HepG2 (cell line): ENCODE data around the gene CARS1. TPM values are rescaled to one million over a fixed set of nuclear protein-coding genes. Genes with fewer than 3 reads are reported as not detected.

Experiments used
- CHD2 ChIP-seq: IDR thresholded peaks from 2 replicates; pipeline ENCODE4 v1.6.1; 2011; ENCODE audit warnings: low read depth, low read length, improper control_type of control experiment
- FOXO1 ChIP-seq: sonication (generic); formaldehyde crosslinking; IDR thresholded peaks from 2 replicates; pipeline ENCODE4 v1.4.0; 2020; ENCODE audit warnings: missing genetic modification reagents
- GATAD2A ChIP-seq: IDR thresholded peaks from 2 replicates; pipeline ENCODE4 v1.6.1; 2016
- HNF4G ChIP-seq, 2 experiments: sonication (generic) in 1 of 2; formaldehyde crosslinking in 1 of 2; IDR thresholded peaks; 2 replicates each; pipeline versions ENCODE4 v1.4.0 to v1.6.1; 2011 to 2020; ENCODE audit warnings: borderline replicate concordance in 2 of 2, low read depth in 2 of 2, mild to moderate bottlenecking in 2 of 2, low read length in 1 of 2, missing genetic modification reagents in 1 of 2, moderate library complexity in 1 of 2
- HNRNPH1 ChIP-seq: fragments of 200-400 bp; formaldehyde crosslinking; optimal IDR thresholded peaks from 2 replicates; pipeline ENCODE3; 2017; ENCODE audit warnings: mild to moderate bottlenecking, low read depth, low read length
- JUND ChIP-seq: sonication (generic); formaldehyde crosslinking; IDR thresholded peaks from 2 replicates; pipeline ENCODE4 v1.8.0; 2022; ENCODE audit warnings: mild to moderate bottlenecking, missing genetic modification reagents
- LCORL ChIP-seq, 2 experiments: fragments of 450-650 bp in 1 of 2; sonication (generic) in 1 of 2; formaldehyde crosslinking in 1 of 2; IDR thresholded peaks; 2 replicates each; pipeline versions ENCODE4 v1.5.0 to v1.6.1; 2017 to 2020; ENCODE audit warnings: antibody characterized with exemption in 1 of 2, missing genetic modification reagents in 1 of 2
- THAP11 ChIP-seq: IDR thresholded peaks from 2 replicates; pipeline ENCODE4 v1.6.1; 2016; ENCODE audit warnings: missing biosample characterization, missing genetic modification reagents
- ZBTB7B ChIP-seq: sonication (generic); formaldehyde crosslinking; IDR thresholded peaks from 2 replicates; pipeline ENCODE4 v1.4.0; 2020; ENCODE audit warnings: missing genetic modification reagents
- ZNF761 ChIP-seq: sonication (generic); formaldehyde crosslinking; conservative IDR thresholded peaks from 2 replicates; pipeline ENCODE4 v1.4.0; 2020; ENCODE audit warnings: mild to moderate bottlenecking, missing genetic modification reagents
- ZSCAN21 ChIP-seq: sonication (generic); formaldehyde crosslinking; IDR thresholded peaks from 2 replicates; pipeline ENCODE4 v1.8.0; 2022; ENCODE audit warnings: mild to moderate bottlenecking, missing genetic modification reagents, moderate library complexity, borderline replicate concordance
- polyA plus RNA-seq, 8 experiments: library from polyadenylated mRNA; depleted of rRNA in 3 of 8; stranded (reverse) in 7 of 8; unstranded in 1 of 8; fragments of >200 nt; fragmentation: Illumina TruSeq in 4 of 8; extraction: Trizol in 4 of 8; gene quantifications; 2 replicates each; pipeline versions ENCODE4 v1.2.1 to v1.2.3, GENCODE V29; 2011 to 2016; ENCODE audit warnings: low read depth in 4 of 8, missing spikeins in 1 of 8, mixed read lengths in 1 of 8; ENCODE audit not compliant: insufficient read depth in 1 of 8
- total RNA-seq, 5 experiments: library from RNA; depleted of rRNA; stranded (reverse); fragments of >200 nt; fragmentation: Illumina TruSeq; extraction: Trizol; gene quantifications; 2 replicates each; pipeline ENCODE4 v1.2.3, GENCODE V29; 2016; ENCODE audit warnings: low read depth in 1 of 5
- TF ChIP-seq, protein P1 (sequence below): sonication (generic); formaldehyde crosslinking; conservative IDR thresholded peaks from 2 replicates; pipeline ENCODE4 v1.4.0; 2020; ENCODE audit warnings: mild to moderate bottlenecking, missing genetic modification reagents, moderate library complexity
- TF ChIP-seq, protein P2 (sequence below): sonication (generic); formaldehyde crosslinking; IDR thresholded peaks from 2 replicates; pipeline ENCODE4 v1.4.0; 2020; ENCODE audit warnings: missing genetic modification reagents

Gene CARS1
- total and polyA plus RNA-seq, 2 of the 13 experiments (the other 11 are each of a cell fraction or from before 2014, with no cell fraction given) = 33.8 to 47.0 TPM

DNA sequence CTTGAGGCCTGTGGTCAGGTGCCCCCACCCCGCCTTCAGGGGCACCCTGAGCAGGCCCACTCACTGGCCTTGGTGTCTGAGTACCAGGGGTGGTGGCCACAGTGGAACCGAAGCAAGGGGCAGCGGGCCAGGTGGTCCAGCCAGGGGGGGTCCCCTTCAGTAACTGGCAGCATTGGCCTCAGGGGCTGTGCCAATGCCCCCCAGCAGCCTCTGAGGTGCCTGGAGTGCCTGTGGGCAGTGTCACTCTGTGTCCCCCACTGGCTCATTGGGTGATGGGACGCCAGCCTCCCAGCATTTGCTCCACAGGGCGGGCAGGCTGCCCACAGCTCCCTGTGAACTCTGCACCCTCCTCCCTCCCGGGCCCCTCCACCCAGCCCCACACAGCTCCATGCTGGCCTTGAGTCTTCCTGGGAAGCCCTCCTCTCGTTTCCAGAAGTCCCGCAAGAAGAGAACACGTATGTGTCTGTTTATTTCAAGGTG is 29.5 kb upstream of the CARS1 start (continued):
- peak; percentile 29; the same call in 1 of the 2 replicates for TF ChIP-seq GATAD2A
- peak; percentile 82 for TF ChIP-seq CHD2
- TF ChIP-seq THAP11 = 0 out of 2 replicates have a peak, but pooled peaks have one; percentile 11
- TF ChIP-seq ZBTB7B (CRISPR knock-in tag) = 0 out of 2 replicates have a peak, but pooled peaks have one; percentile 15
- TF ChIP-seq HNRNPH1 = no peak
- no peak for TF ChIP-seq JUND (CRISPR knock-in tag)
- TF ChIP-seq ZSCAN21 (CRISPR knock-in tag) = peak; percentile 41; the same call in 1 of the 2 replicates
- TF ChIP-seq HNF4G (IDR thresholded peaks at IDR 0.05; ENCODE audit: borderline replicate concordance, low read depth, low read length) = 0 out of 2 replicates have a peak, but pooled peaks have one; percentile 12
- no peak for TF ChIP-seq HNF4G (CRISPR knock-in tag; IDR thresholded peaks at IDR 0.05; ENCODE audit: borderline replicate concordance, low read depth)
- TF ChIP-seq FOXO1 (CRISPR knock-in tag) = peak; percentile 23; the same call in 1 of the 2 replicates
- no peak for TF ChIP-seq ZNF761
- TF ChIP-seq, protein P1, sequence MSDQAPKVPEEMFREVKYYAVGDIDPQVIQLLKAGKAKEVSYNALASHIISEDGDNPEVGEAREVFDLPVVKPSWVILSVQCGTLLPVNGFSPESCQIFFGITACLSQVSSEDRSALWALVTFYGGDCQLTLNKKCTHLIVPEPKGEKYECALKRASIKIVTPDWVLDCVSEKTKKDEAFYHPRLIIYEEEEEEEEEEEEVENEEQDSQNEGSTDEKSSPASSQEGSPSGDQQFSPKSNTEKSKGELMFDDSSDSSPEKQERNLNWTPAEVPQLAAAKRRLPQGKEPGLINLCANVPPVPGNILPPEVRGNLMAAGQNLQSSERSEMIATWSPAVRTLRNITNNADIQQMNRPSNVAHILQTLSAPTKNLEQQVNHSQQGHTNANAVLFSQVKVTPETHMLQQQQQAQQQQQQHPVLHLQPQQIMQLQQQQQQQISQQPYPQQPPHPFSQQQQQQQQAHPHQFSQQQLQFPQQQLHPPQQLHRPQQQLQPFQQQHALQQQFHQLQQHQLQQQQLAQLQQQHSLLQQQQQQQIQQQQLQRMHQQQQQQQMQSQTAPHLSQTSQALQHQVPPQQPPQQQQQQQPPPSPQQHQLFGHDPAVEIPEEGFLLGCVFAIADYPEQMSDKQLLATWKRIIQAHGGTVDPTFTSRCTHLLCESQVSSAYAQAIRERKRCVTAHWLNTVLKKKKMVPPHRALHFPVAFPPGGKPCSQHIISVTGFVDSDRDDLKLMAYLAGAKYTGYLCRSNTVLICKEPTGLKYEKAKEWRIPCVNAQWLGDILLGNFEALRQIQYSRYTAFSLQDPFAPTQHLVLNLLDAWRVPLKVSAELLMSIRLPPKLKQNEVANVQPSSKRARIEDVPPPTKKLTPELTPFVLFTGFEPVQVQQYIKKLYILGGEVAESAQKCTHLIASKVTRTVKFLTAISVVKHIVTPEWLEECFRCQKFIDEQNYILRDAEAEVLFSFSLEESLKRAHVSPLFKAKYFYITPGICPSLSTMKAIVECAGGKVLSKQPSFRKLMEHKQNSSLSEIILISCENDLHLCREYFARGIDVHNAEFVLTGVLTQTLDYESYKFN (CRISPR knock-in tag) = peak; percentile 51; the same call in 1 of the 2 replicates
- TF ChIP-seq, protein P2, sequence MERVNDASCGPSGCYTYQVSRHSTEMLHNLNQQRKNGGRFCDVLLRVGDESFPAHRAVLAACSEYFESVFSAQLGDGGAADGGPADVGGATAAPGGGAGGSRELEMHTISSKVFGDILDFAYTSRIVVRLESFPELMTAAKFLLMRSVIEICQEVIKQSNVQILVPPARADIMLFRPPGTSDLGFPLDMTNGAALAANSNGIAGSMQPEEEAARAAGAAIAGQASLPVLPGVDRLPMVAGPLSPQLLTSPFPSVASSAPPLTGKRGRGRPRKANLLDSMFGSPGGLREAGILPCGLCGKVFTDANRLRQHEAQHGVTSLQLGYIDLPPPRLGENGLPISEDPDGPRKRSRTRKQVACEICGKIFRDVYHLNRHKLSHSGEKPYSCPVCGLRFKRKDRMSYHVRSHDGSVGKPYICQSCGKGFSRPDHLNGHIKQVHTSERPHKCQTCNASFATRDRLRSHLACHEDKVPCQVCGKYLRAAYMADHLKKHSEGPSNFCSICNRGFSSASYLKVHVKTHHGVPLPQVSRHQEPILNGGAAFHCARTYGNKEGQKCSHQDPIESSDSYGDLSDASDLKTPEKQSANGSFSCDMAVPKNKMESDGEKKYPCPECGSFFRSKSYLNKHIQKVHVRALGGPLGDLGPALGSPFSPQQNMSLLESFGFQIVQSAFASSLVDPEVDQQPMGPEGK = peak; percentile 74; the same call in 1 of the 2 replicates
- no peak for TF ChIP-seq LCORL (IDR thresholded peaks at IDR 0.05)
- 0 out of 2 replicates have a peak, but pooled peaks have one; percentile 18 for TF ChIP-seq LCORL (CRISPR knock-in tag; IDR thresholded peaks at IDR 0.05)
